NCI-H146 treated with DMSO at 0.1 percent for 48 hours (cell line): ENCODE data around the gene LIN7B.
"Not testable (repeated sequence)": the region's sequence is repeated elsewhere in the genome, so short reads cannot be mapped to it uniquely, and the experiment has no call there.

Experiments used
- DNase-seq: peaks from one replicate; lab custom pipeline; 2025; ENCODE audit not compliant: unreplicated experiment; lab: John Stamatoyannopoulos, UW

LIN7B gene

GRCh38 chr19:49118565-49119410, 4.6 kb downstream of the LIN7B start, which contains the start of gene C19orf73:
Gene C19orf73, minus strand, starts transcription at chr19:49119143. Its CDS starts 121 bp downstream, at chr19:49119022.
- DNase-seq: peak; percentile 90

- no peak for DNase-seq
Measured at GRCh38 chr19:49119411-49120324, 5.5 kb downstream of the LIN7B start, which contains the start of gene PPFIA3. Gene PPFIA3, plus strand, starts transcription at chr19:49119544. Its CDS starts 8,330 bp downstream, at chr19:49127874.

DNA sequence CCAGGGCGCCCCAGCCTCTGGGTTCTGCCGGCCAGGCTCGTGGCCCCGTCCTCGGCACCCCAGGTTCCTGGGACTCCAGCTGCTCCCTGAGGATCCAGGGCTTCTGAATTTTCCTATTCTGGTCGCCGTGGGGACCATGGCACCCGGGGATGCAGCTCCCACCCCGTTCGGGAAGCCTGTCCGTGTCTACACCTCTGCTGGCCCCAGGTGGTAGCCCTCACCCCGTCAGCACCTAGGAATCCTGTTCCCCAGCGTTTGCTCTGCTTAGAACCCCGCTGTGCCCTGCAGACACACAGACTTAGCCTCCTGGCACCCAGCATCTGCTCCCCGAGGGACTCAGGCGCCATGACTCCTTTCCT, 6.1 kb downstream of the LIN7B start:
- no peak for DNase-seq

GRCh38 chr19:49120868-49121267, 6.7 kb downstream of the LIN7B start:
- DNase-seq: no peak

DNA sequence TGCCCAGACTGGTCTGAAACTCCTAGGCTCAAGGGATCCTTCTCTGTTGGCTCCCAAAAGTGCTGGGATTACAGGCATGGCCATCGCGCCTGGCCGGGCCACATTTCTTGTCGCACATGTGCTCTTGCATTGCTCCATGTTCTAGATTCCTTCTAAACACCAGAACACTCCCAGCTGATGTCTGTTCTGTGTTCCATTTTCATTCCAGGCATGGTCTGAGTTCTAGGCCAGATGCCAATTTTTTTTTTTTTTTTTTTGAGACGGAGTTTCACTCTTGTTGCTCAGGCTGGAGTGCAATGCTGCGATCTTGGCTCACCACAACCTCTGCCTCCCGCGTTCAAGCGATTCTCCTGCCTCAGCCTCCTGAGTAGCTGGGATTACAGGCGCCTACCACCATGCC, 7.7 kb downstream of the LIN7B start:
- DNase-seq: not testable (repeated sequence)

- not testable (repeated sequence) for DNase-seq
Measured at GRCh38 chr19:49123285-49123684, 9.1 kb downstream of the LIN7B start.

- peak; percentile 25 for DNase-seq
Measured at GRCh38 chr19:49125025-49125731, 11.0 kb downstream of the LIN7B start.

DNA sequence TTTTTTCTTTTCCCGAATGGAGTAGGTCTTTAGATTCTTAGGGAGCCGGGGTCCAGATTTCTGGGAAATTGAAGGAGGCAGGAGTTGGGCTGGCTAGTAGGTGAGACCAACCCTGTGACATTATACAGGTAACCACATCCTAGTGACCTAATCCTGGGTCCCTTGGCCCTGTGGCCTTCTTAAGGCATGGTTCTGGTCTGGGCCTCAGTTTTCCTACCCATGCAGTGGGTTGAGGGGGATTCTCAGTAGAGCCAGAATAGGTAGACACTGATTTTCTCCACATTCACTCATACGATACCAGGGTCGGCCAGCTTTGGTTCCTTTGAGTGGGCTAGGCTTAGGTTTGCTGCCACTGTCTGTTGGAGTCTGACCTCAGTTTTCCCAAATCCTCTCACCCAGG, 12.4 kb downstream of the LIN7B start:
- DNase-seq: no peak

- not testable (repeated sequence) for DNase-seq
Measured at GRCh38 chr19:49127225-49127624, 13.1 kb downstream of the LIN7B start.

DNA sequence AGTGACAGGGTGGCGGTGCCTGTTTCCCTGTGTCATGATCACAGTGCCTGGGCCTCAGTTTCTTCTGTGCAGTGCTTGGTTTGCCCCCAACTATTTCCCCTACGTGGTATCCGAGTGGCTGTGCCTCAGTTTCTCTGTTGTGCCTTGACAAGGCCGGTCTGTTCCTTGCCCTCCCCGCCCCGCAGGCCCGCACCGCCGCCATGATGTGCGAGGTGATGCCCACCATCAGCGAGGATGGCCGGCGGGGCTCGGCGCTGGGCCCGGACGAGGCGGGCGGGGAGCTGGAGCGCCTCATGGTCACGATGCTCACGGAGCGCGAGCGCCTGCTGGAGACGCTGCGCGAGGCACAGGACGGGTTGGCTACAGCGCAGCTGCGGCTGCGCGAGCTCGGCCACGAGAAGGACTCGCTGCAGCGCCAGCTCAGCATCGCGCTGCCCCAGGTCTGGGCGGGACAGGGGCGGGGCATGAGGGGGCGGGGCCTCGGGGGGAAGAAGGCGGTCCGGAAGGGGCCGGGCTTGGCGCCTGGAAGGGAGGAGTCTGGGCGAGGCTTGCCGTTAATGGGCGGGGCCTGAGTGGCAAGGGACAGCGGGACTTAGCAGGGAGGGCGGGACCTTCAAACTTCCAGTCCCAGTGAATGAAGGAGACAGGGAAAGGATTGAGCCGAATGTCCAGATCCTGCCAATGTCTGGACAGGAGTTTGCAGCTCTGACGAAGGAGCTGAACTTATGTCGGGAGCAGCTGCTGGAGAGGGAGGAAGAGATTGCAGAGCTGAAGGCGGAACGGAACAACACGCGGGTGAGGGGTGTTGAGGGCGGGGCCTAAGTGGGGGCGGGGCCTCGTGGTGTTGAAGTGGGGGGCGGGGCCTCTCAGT, 13.7 kb downstream of the LIN7B start:
- peak; percentile 84 for DNase-seq

- DNase-seq: peak; percentile 69
Measured at GRCh38 chr19:49128545-49129237, 14.5 kb downstream of the LIN7B start.

- DNase-seq: no peak
Measured at GRCh38 chr19:49129238-49129583, 15.0 kb downstream of the LIN7B start.

DNA sequence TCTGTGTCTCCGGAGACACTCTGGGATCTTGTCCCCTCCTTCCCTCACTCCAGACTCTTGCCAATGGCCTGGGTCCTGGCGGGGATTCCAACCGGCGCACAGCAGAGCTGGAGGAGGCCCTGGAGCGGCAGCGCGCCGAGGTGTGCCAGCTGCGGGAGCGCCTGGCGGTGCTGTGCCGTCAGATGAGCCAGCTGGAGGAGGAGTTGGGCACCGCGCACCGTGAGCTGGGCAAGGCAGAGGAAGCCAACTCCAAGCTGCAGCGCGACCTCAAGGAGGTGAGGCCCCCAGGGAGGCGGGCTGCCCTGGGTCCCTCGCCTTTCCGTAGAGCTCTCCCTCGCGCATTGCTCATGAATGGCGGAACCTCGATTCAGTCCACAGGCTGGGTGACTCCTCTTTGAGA, 16.2 kb downstream of the LIN7B start:
- DNase-seq: no peak

GRCh38 chr19:49132974-49133609, 18.9 kb downstream of the LIN7B start:
- DNase-seq: peak; percentile 32

GRCh38 chr19:49133621-49134454, 19.7 kb downstream of the LIN7B start:
- peak; percentile 45 for DNase-seq

- no peak for DNase-seq
Measured at GRCh38 chr19:49135686-49136085, 21.5 kb downstream of the LIN7B start.

DNA sequence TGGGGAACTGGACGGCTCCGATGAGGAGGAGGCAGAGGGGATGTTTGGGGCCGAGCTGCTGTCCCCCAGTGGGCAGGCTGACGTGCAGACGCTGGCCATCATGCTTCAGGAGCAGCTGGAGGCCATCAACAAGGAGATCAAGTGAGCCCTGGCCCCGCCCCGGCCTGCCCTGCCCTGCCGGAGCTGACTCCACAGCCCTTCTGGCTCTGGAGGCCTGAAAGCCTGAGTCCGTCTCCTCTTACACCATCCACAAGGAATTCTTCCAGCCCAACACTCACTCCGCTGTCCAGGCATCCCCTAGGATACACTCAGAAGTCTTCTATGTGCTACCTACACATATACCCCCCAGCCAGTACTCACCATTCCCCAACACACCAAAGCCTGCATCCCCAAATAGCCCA, 22.6 kb downstream of the LIN7B start:
- DNase-seq: no peak

DNA sequence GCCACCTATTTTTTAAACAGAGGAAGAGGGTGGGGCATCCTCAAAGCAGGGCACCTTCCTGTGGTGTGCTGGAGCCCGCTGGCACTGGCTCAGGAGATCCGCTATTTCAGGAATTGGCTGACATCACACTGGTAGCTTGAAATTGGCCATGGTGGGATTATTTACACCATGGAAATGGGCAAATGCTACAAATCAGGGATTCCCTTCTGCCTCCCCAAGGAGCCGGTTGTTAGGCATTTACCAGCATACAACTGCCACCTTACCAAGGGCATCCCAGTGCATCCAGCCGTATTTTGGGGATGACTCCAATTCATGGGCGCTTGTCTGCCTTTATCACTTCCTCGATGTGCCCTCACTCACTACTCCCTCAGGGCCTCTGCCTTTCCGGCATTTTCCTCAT, 26.8 kb downstream of the LIN7B start:
- no peak for DNase-seq
